HG02973 (cell line): ENCODE data around the gene XYLT1.

Experiments
- ATAC-seq: cut with Tn5 transposase; IDR thresholded peaks from one replicate; pipeline ENCODE4 v1.9.1; 2021; ENCODE audit warnings: moderate library complexity; ENCODE audit not compliant: unreplicated experiment

XYLT1 gene

DNA sequence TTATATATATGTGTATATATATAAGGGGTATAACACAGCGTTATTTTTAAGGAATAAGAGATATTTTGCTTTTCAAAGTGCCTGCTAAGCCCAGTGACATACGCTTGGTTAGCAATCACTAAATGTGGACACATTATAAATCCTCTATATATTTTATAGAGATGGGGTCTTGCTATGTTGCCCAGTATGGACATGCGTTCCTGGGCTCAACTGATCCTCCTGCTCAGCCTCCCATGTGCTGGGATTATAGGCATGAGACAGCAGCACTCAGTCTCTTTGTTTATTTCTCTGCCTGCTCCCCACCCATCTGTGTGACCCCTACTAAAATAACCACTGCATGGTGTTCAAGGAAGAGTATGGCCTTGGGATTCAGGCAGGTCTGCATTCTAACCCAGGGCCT is 63.4 kb downstream of the XYLT1 start:
- ATAC-seq: no peak

- ATAC-seq: no peak
Measured at GRCh38 chr16:17404941-17405689, 65.6 kb downstream of the XYLT1 start.

DNA sequence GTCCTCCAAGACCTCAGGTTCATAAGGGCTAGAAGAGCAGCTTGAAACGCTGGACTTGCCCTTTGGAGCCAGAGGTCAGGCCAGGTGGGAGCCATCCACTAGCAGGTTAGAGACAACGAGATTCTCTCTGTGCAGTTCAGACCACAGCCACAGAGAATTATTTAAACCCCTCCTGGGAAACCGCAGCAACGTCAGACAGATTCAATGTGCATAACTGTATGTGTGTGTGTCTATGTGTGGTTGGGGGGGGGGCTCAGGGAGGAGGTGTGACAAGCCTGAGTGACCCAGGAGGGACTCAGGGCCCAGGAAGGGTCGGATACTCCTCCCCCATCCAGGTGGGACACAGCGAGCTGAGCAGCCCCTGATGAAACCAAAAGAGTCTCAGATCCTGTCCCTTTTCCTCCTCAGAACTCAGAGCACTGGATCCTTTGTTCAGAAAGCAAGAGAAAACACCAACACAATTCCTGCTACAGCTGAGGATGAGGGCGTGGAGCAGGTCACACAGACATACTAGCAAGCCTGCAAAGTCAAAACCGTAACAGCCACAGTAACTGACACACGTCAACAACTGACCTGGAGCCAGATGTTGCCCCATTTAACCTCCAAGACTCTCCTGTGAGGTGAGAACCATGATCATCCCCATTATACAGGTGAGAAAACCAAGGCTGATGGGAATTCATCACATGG is 66.8 kb downstream of the XYLT1 start:
- no peak for ATAC-seq

GRCh38 chr16:17403156-17403809 is 67.5 kb downstream of the XYLT1 start:
- ATAC-seq: no peak

GRCh38 chr16:17397499-17397891 is 73.3 kb downstream of the XYLT1 start:
- no peak for ATAC-seq

- ATAC-seq: no peak
Measured at GRCh38 chr16:17396762-17397498, 73.8 kb downstream of the XYLT1 start.

GRCh38 chr16:17395849-17396480 is 74.8 kb downstream of the XYLT1 start:
- no peak for ATAC-seq

- ATAC-seq: no peak
Measured at GRCh38 chr16:17392857-17393692, 77.7 kb downstream of the XYLT1 start.

- ATAC-seq: no peak
Measured at GRCh38 chr16:17392127-17392856, 78.5 kb downstream of the XYLT1 start.

- no peak for ATAC-seq
Measured at GRCh38 chr16:17391715-17392114, 79.0 kb downstream of the XYLT1 start.

DNA sequence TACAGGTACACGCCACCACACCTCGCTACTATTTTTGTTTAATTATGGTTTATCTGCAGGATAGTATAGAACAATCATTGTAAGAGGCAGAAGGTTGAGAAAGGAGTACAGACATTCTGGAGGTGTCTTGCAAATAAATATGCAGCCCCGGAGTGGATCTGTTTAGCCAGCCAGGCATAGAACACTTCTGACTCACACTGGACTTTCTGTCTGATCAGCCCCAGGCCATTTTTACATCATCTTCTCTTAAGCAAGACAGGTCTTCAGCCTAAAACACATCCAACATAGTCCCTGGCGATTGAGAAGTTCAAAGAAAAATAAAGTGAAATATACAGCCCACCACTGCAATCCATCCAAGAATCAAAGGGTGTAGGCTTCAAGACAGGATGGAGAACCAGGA is 81.4 kb downstream of the XYLT1 start:
- ATAC-seq: no peak

DNA sequence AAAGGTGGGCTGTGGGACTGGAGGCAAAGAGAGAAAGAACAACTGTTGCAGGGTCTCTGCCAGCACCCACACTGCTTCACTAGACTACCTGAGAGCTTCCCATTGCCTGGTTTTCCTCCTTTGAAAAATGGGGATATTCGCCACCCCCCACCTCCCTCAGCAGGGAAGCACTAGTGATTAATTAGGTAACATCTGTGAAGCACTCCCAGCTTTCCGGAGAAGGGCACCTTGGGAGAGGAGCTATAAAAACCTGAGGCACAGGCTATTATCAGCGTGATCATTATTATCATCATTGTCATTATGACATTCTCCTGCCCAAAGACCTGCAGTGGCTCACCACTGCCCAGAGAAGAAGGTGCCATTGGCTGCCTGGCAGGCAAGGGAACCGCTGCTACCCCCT is 83.5 kb downstream of the XYLT1 start:
- ATAC-seq: no peak

DNA sequence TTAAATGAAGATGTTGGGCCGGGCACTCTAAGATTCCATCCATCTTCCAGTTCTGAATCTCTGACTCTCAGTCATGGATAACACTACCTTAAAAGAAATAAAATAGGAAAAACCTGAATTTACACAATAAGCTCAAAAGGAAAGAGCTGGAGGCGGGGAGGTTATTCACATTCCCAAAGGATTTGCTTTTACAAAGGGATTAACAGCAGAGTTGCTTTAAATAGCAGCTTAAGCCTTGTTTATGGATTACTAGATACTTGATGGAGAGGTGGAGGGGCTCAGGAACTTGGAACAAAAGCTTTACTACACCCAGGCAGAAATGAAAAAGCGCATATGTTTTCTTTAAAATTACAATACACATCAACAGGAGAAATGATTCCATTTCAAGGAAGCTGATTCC is 84.5 kb downstream of the XYLT1 start:
- ATAC-seq: no peak

- no peak for ATAC-seq
Measured at GRCh38 chr16:17384471-17384870, 86.3 kb downstream of the XYLT1 start.

DNA sequence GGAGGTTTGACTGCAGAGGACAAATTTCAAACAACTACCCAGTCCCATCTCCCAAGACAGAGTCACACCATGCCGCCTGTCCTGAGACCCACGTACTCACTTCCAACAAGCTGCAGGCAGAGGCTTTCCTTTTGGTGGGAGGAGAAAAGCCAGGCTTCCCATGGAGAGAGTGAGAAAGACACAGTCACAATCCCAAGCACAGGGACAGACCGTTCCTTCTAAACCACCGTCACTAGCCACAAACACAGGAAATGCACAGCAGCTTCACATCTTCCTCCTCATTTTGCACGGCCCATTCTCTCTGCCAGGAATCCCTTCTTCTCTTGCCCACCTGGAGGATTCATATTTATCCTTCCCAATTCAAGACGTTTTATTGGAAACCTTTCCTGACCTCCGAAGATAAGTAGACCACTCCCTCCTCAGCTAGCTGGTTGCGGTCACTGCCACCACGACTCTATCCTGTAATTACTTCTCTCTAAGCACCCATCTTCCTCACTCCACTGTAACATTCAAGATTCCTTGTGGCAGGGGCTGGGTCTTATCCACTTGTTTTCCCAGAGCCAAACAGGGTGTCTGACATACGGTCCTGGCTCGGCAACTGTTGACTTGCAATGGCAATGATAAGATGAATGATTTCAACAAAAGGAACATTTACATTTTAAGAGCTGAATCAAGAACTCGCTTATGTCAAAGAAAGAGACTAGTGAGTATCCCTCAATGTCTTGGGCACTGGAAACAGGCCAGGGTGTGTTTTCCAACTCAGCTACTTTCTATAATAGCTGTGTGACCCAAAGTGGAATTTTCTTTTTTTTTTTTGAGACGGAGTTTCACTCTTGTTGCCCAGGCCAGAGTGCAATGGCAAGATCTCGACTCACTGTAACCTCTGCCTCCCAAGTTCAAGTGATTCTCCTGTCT is 87.6 kb downstream of the XYLT1 start:
- no peak for ATAC-seq

DNA sequence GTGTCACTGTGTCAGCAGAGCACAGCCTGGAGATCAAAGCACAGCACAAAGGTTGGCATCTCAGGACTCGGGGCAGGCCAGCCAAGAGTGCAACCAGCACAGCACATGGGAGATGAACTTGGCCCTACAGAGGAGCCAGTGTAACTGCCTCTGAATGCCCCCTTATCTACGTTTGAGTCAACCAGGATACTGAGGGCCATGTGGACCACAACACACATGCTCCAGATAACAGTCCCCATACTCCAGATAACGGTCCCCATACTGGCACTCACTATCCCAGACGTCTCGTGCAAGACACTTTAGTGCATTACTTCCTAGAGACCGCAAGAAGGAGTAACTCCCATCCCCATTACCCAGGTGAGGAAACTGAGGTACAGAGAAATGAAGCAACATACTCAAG is 88.2 kb downstream of the XYLT1 start:
- ATAC-seq: no peak

GRCh38 chr16:17381784-17382183 is 89.0 kb downstream of the XYLT1 start:
- ATAC-seq: no peak

- no peak for ATAC-seq
Measured at GRCh38 chr16:17380613-17381012, 90.1 kb downstream of the XYLT1 start.
